ENCODE results near the gene RAP1GAP. TPM values are rescaled to one million over a fixed set of nuclear protein-coding genes. Genes with fewer than 3 reads are reported as not detected.

Gene RAP1GAP
- polyA plus RNA-seq, 3 donors: 0.04 TPM; not detected in 2

- Histone ChIP-seq H3K27ac (ENCODE audit: low read depth in 1 of 2, low read length in 2 of 2) (no peak overlapping the region), H3K4me2 (replicated peaks; ENCODE audit: extremely low read depth, low read length, poor library complexity, severe bottlenecking) (no peak overlapping the region), H3K4me3 (replicated peaks in 1 of 3; ENCODE audit: low read depth in 2 of 3, low read length in 3 of 3) (no peak overlapping the region), H4K20me1 (ENCODE audit: insufficient read depth, low read length) (no peaks in the 10 kb centered on the region), H3K27me3 (ENCODE audit: control insufficient read depth in 2 of 2, insufficient read depth in 2 of 2, low read length in 2 of 2) (peaks cover 2 to 16% of the 10 kb centered on the region in 2 donors), H2AFZ (ENCODE audit: insufficient read depth, low read depth, low read length, poor library complexity, severe bottlenecking) (no peak overlapping the region), H3K79me2 (ENCODE audit: insufficient read depth, low read length) (no peaks in the 10 kb centered on the region), H3K4me1 (ENCODE audit: control insufficient read depth in 1 of 2, insufficient read depth in 2 of 2, low read length in 2 of 2) (peaks cover 3 to 12% of the 10 kb centered on the region in 2 donors), H3K9me3 (replicated peaks in 1 of 2; ENCODE audit: control insufficient read depth in 1 of 2, insufficient read depth in 1 of 2, low read length in 2 of 2) (no peaks in the 10 kb centered on the region), H3K9ac (ENCODE audit: insufficient read depth, low read length, poor library complexity, severe bottlenecking) (no peak overlapping the region), H3K36me3 (replicated peaks in 1 of 2; ENCODE audit: control insufficient read depth in 1 of 2, insufficient read depth in 2 of 2, low read length in 2 of 2) (no peaks in the 10 kb centered on the region)
- DNase-seq: no peak
- no peak overlapping the region for H3K4me3 Mint-ChIP-seq
- H3K36me3 Mint-ChIP-seq: no peaks in the 10 kb centered on the region
- H3K9me3 Mint-ChIP-seq: peaks cover 0 to 2% (median 0%) of the 10 kb centered on the region in 7 donors
- peaks cover 22% of the 10 kb centered on the region for H3K4me1 Mint-ChIP-seq
- intact Hi-C loops (cut with micrococcal nuclease): no loop called here
- no peak for TF ChIP-seq CTCF (IDR thresholded peaks at IDR 0.05)
- peak overlapping the region in 1 of 7 donors; percentile 40 for H3K27ac Mint-ChIP-seq
- peaks cover 21 to 34% (median 25%) of the 10 kb centered on the region in 3 donors for H3K27me3 Mint-ChIP-seq (ENCODE audit: low read depth in 3 of 3)
- 98% methylated on average over 8 of the region's 11 CpGs for WGBS (ENCODE audit: insufficient coverage)
These were observed 121.3 kb downstream of the RAP1GAP start for GRCh38 chr1:21547876-21548275.

Other genes with a start within 250 kb of the RAP1GAP start
- gene NBPF3, start 229.2 kb downstream of the RAP1GAP start, polyA plus RNA-seq: 1 to 10 TPM in 2 of 3 donors, not detected in 1; 1.2 to 1.5 TPM
- not detected for gene ALPL, start 159.9 kb downstream of the RAP1GAP start, polyA plus RNA-seq
- 10 to 100 TPM; 26.5 to 40.2 (median 34.3) TPM for gene USP48, start 113.8 kb upstream of the RAP1GAP start, polyA plus RNA-seq
- under 1 TPM in 1 of 3 donors, not detected in 2; 0.63 TPM for gene LDLRAD2, start 142.9 kb upstream of the RAP1GAP start, polyA plus RNA-seq